Adipose tissue (tissue), 3 donors: ENCODE data around the gene MEF2D. TPM values are rescaled to one million over a fixed set of nuclear protein-coding genes. Genes with fewer than 3 reads are reported as not detected.

Experiments used
- H3K27ac ChIP-seq: one replicate; pipeline ENCODE4 v1.5.1; 2013; ENCODE audit warnings: low read depth, low read length
- WGBS, 3 donors: extraction: QIAGEN DNeasy Blood & Tissue Kit; methylation state at CpG; one replicate each; pipeline ENCODE4 v1.1.7; 2013; 5-methylcytosine and 5-hydroxymethylcytosine counted together
- polyA plus RNA-seq, 3 donors: library from polyadenylated mRNA; stranded (reverse); fragments of 200-250 nt; gene quantifications; one replicate each; pipeline ENCODE4 v1.2.3, GENCODE V29; 2013
- donor health status: healthy with polysubstance abuse.
- donor health status: Bipolar disorder and iron deficiency.
- donor health status: healthy.

Gene MEF2D
- polyA plus RNA-seq, 3 donors: 13.4 to 28.7 (median 17.4) TPM

GRCh38 chr1:156527584-156527983 lies 27.0 kb upstream of the MEF2D start:
- WGBS, 3 donors: 86 to 100% (median 93%) methylated on average over 2 of the region's 2 CpGs
- H3K27ac ChIP-seq: no peak overlapping the region

- 86 to 88% (median 88%) methylated on average over 2 of the region's 2 CpGs for WGBS, 3 donors
- no peak overlapping the region for H3K27ac ChIP-seq
Observed at GRCh38 chr1:156525856-156526489, 25.4 kb upstream of the MEF2D start.

- H3K27ac ChIP-seq: no peak overlapping the region
- 27 to 61% (median 36%) methylated on average over 6 of the region's 6 CpGs for WGBS, 3 donors
Observed at GRCh38 chr1:156525071-156525501, 24.5 kb upstream of the MEF2D start.

GRCh38 chr1:156524481-156524869 lies 23.9 kb upstream of the MEF2D start:
- WGBS, 3 donors: 69 to 82% (median 72%) methylated on average over 3 of the region's 3 CpGs
- H3K27ac ChIP-seq: no peak overlapping the region

GRCh38 chr1:156523801-156524480 lies 23.4 kb upstream of the MEF2D start:
- H3K27ac ChIP-seq: no peak overlapping the region
- 53 to 81% (median 74%) methylated on average over 2 of the region's 2 CpGs for WGBS, 3 donors

GRCh38 chr1:156522443-156522970 lies 21.9 kb upstream of the MEF2D start:
- H3K27ac ChIP-seq: no peak overlapping the region

GRCh38 chr1:156517748-156518147 lies 17.2 kb upstream of the MEF2D start:
- no peak overlapping the region for H3K27ac ChIP-seq
- 67 to 94% (median 94%) methylated on average over 4 of the region's 4 CpGs for WGBS, 3 donors

GRCh38 chr1:156516821-156517220 lies 16.2 kb upstream of the MEF2D start:
- 82 to 96% (median 93%) methylated on average over 4 of the region's 4 CpGs for WGBS, 3 donors
- H3K27ac ChIP-seq: no peak overlapping the region

- H3K27ac ChIP-seq: no peak overlapping the region
- 32 to 87% (median 50%) methylated on average over 2 of the region's 2 CpGs for WGBS, 3 donors
Observed at GRCh38 chr1:156515956-156516355, 15.4 kb upstream of the MEF2D start.

GRCh38 chr1:156513185-156513584 lies 12.6 kb upstream of the MEF2D start:
- WGBS, 3 donors: 74 to 80% (median 75%) methylated on average over 9 of the region's 9 CpGs
- no peak overlapping the region for H3K27ac ChIP-seq

GRCh38 chr1:156511644-156512043 lies 11.1 kb upstream of the MEF2D start:
- 76 to 84% (median 76%) methylated on average over 7 of the region's 7 CpGs for WGBS, 3 donors
- no peak overlapping the region for H3K27ac ChIP-seq

GRCh38 chr1:156510709-156511108 lies 10.1 kb upstream of the MEF2D start:
- H3K27ac ChIP-seq: no peak overlapping the region
- WGBS, 3 donors: 62 to 68% (median 64%) methylated on average over 13 of the region's 13 CpGs

GRCh38 chr1:156509424-156510034 lies 9.0 kb upstream of the MEF2D start:
- H3K27ac ChIP-seq: no peak overlapping the region
- 76 to 92% (median 89%) methylated on average over 9 of the region's 9 CpGs for WGBS, 3 donors

GRCh38 chr1:156508955-156509234 lies 8.3 kb upstream of the MEF2D start:
- H3K27ac ChIP-seq: no peak overlapping the region
- WGBS, 3 donors: 71 to 78% (median 71%) methylated on average over 2 of the region's 2 CpGs

- 31 to 64% (median 50%) methylated on average over 7 of the region's 7 CpGs for WGBS, 3 donors
- peak overlapping the region; percentile 19 for H3K27ac ChIP-seq
Observed at GRCh38 chr1:156508205-156508954, 7.8 kb upstream of the MEF2D start.

GRCh38 chr1:156506450-156506849 lies 5.9 kb upstream of the MEF2D start:
- 84 to 94% (median 91%) methylated on average over 2 of the region's 2 CpGs for WGBS, 3 donors

GRCh38 chr1:156505679-156506298 lies 5.2 kb upstream of the MEF2D start:
- 70 to 84% (median 79%) methylated on average over 21 of the region's 21 CpGs for WGBS, 3 donors

More at GRCh38 chr1:156506450-156506849, 5.9 kb upstream of the MEF2D start:
- no peak overlapping the region for H3K27ac ChIP-seq

GRCh38 chr1:156504821-156505678 lies 4.5 kb upstream of the MEF2D start:
- 3 to 4% (median 4%) methylated on average over 41 to 45 of the region's 45 CpGs for WGBS, 3 donors

More at GRCh38 chr1:156505679-156506298, 5.2 kb upstream of the MEF2D start:
- H3K27ac ChIP-seq: peak overlapping the region; percentile 15

More at GRCh38 chr1:156504821-156505678, 4.5 kb upstream of the MEF2D start:
- peak overlapping the region; percentile 83 for H3K27ac ChIP-seq
